Measurements from ENCODE around the gene AGO3.

- TF ChIP-seq TAF1 (conservative IDR thresholded peaks at IDR 0.05) (no peak), REST (IDR thresholded peaks at IDR 0.05) (no peak), HNF4A (conservative IDR thresholded peaks at IDR 0.05) (no peak), CTCF (IDR thresholded peaks at IDR 0.05; ENCODE audit: low read depth, low read length, missing input control) (no peak), RAD21 (IDR thresholded peaks at IDR 0.05) (no peak), ATF3 (IDR thresholded peaks at IDR 0.05) (no peak), YY1 (IDR thresholded peaks at IDR 0.05) (no peak), SP1 (IDR thresholded peaks at IDR 0.05) (no peak), MAX (IDR thresholded peaks at IDR 0.05) (no peak)
These were observed 49.2 kb downstream of the AGO3 start for GRCh38 chr1:35980090-35980489.

Measured in liver (tissue), 3 donors.